Neuronal stem cell (in vitro differentiated cells): Measurements from ENCODE around the gene TCF4.

Source experiments
- DNase-seq: peaks from one replicate; pipeline ENCODE4 v3.0.0-alpha.2; 2013; ENCODE audit warnings: low spot score
- H2AFZ ChIP-seq: one replicate; pipeline ENCODE4 v1.6.1; 2013; ENCODE audit warnings: mild to moderate bottlenecking, low read length, inconsistent platforms
- H2AK5ac ChIP-seq: 2 replicates; pipeline ENCODE4 v1.6.1; 2013; ENCODE audit warnings: low read depth, mild to moderate bottlenecking, inconsistent platforms, low read length, moderate library complexity, mixed read lengths
- H2BK120ac ChIP-seq: 2 replicates; pipeline ENCODE4 v1.6.1; 2013; ENCODE audit warnings: low read depth, mild to moderate bottlenecking, inconsistent platforms, low read length, moderate library complexity, mixed read lengths
- H2BK12ac ChIP-seq: one replicate; pipeline ENCODE4 v1.6.1; 2013; ENCODE audit warnings: low read length, inconsistent platforms
- H2BK15ac ChIP-seq: 2 replicates; pipeline ENCODE4 v1.6.1; 2013; ENCODE audit warnings: mild to moderate bottlenecking, low read length, inconsistent platforms, mixed read lengths
- H2BK5ac ChIP-seq: one replicate; pipeline ENCODE4 v1.6.1; 2013; ENCODE audit warnings: inconsistent platforms, mild to moderate bottlenecking, low read length, moderate library complexity
- H3K14ac ChIP-seq: one replicate; pipeline ENCODE4 v1.6.1; 2013; ENCODE audit warnings: low read length, inconsistent platforms
- H3K18ac ChIP-seq: 2 replicates; pipeline ENCODE4 v1.6.1; 2013; ENCODE audit warnings: low read length, inconsistent platforms
- H3K23ac ChIP-seq: 2 replicates; pipeline ENCODE4 v1.6.1; 2013; ENCODE audit warnings: low read depth, mild to moderate bottlenecking, mixed read lengths, low read length, inconsistent platforms; ENCODE audit not compliant: poor library complexity
- H3K27ac ChIP-seq: replicated peaks from 3 replicates; pipeline ENCODE4 v1.5.1; 2013; ENCODE audit warnings: low read length, inconsistent platforms
- H3K27me3 ChIP-seq, 3 experiments: 2 replicates each; pipeline ENCODE4 v1.6.1; 2013; ENCODE audit warnings: low read length in 3 of 3, mild to moderate bottlenecking in 2 of 3, inconsistent platforms in 1 of 3, low read depth in 1 of 3, mixed read lengths in 1 of 3, moderate library complexity in 1 of 3; ENCODE audit not compliant: control insufficient read depth in 3 of 3, insufficient read depth in 3 of 3
- H3K36me3 ChIP-seq, 2 donors: replicated peaks in 1 of 2; 2 replicates each; pipeline ENCODE4 v1.6.1; 2013; ENCODE audit warnings: low read length in 2 of 2; ENCODE audit not compliant: control insufficient read depth in 2 of 2, insufficient read depth in 2 of 2
- H3K4ac ChIP-seq: 2 replicates; pipeline ENCODE4 v1.6.1; 2013; ENCODE audit warnings: inconsistent platforms, mild to moderate bottlenecking, low read length, moderate library complexity
- H3K4me1 ChIP-seq, 2 donors: 1 replicate in 1 of 2; 2 replicates in 1 of 2; pipeline ENCODE4 v1.6.1; 2013; ENCODE audit warnings: low read length in 2 of 2, low read depth in 1 of 2; ENCODE audit not compliant: control insufficient read depth in 2 of 2, insufficient read depth in 1 of 2
- H3K4me2 ChIP-seq: one replicate; pipeline ENCODE4 v1.6.1; 2013; ENCODE audit warnings: mild to moderate bottlenecking, low read length, inconsistent platforms; ENCODE audit not compliant: insufficient read depth, poor library complexity, severe bottlenecking
- H3K4me3 ChIP-seq, 2 donors: 2 replicates each; pipeline ENCODE4 v1.5.1; 2013; ENCODE audit warnings: low read length in 2 of 2, mild to moderate bottlenecking in 2 of 2, inconsistent platforms in 1 of 2, moderate library complexity in 1 of 2
- H3K79me1 ChIP-seq: one replicate; pipeline ENCODE4 v1.6.1; 2013; ENCODE audit warnings: low read depth, mild to moderate bottlenecking, inconsistent platforms, low read length, moderate library complexity
- H3K9ac ChIP-seq: one replicate; pipeline ENCODE4 v1.6.1; 2013; ENCODE audit warnings: mild to moderate bottlenecking, low read depth, low read length, inconsistent platforms; ENCODE audit not compliant: poor library complexity
- H3K9me3 ChIP-seq, 2 donors: replicated peaks in 1 of 2; 2 replicates each; pipeline versions ENCODE3 to v1.6.1; 2013; ENCODE audit warnings: low read length in 2 of 2, mild to moderate bottlenecking in 2 of 2, inconsistent platforms in 1 of 2, low read depth in 1 of 2, mixed read lengths in 1 of 2, moderate library complexity in 1 of 2; ENCODE audit not compliant: control insufficient read depth in 2 of 2, insufficient read depth in 1 of 2
- H4K8ac ChIP-seq: one replicate; pipeline ENCODE4 v1.6.1; 2013; ENCODE audit warnings: low read depth, mild to moderate bottlenecking, inconsistent platforms, low read length, moderate library complexity
- H4K91ac ChIP-seq: one replicate; pipeline ENCODE4 v1.6.1; 2013; ENCODE audit warnings: low read length, low read depth, mild to moderate bottlenecking, inconsistent platforms; ENCODE audit not compliant: poor library complexity
- WGBS, 2 donors: extraction: QIAGEN DNeasy Blood & Tissue Kit; methylation state at CpG; one replicate each; pipeline ENCODE4 v1.1.7; 2013; ENCODE audit warnings: missing lambda C conversion rate in 2 of 2, mixed read lengths in 1 of 2; ENCODE audit not compliant: insufficient read length in 2 of 2, insufficient replicate concordance in 1 of 2; ENCODE audit errors: extremely low coverage in 2 of 2; 5-methylcytosine and 5-hydroxymethylcytosine counted together

The TCF4 gene

DNA sequence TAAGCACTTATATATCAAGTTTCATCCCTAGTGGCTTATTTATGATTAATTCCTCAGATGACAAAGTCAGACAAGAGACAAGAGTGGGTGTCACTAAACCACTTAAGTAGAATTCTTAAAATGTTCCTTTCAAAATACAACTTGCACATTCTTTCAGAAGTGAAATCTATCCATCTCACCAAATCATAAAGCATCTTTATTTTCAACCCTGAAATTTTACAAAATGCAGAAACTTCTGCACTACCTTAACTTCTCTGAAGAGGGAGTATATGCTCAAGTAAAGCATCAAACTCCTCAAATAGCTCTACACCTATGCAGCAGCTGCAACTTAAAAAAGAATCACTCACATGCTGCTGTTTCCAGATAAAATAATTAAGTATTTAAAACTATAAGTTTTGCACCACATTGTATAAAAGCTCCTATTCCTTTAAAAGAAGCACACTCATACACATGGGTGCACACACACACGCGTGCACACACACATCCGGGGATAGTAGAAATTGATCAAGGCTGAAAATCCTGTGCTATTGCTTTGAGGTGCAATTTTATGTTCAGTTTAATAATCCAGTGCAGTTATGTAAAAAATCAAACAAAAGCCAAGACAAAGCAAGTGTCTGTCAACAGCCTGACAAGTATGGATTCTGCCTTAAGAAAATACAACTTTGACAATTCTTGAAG, 244.5 kb downstream of the TCF4 start:
- Histone ChIP-seq H3K4ac (no peak overlapping the region), H3K9ac (no peak overlapping the region), H3K18ac (no peak overlapping the region), H2AK5ac (no peak overlapping the region), H2BK120ac (no peak overlapping the region), H3K27me3 (no peaks in the 10 kb centered on the region), H3K4me1 (peaks cover 1 to 7% of the 10 kb centered on the region in 2 donors), H2AFZ (no peak overlapping the region), H3K27ac (no peak overlapping the region), H2BK12ac (no peak overlapping the region), H3K4me2 (no peak overlapping the region), H3K4me3 (no peak overlapping the region), H2BK5ac (no peak overlapping the region), H3K14ac (no peak overlapping the region), H3K36me3 (peaks cover 2 to 12% of the 10 kb centered on the region in 2 donors), H4K8ac (no peak overlapping the region), H2BK15ac (no peak overlapping the region), H3K9me3 (no peaks in the 10 kb centered on the region), H3K79me1 (peaks cover 2% of the 10 kb centered on the region), H4K91ac (no peak overlapping the region), H3K23ac (no peak overlapping the region)
- DNase-seq: no peak
- no CpG with 5 or more reads among the region's 3 CpGs for WGBS, 2 donors

DNA sequence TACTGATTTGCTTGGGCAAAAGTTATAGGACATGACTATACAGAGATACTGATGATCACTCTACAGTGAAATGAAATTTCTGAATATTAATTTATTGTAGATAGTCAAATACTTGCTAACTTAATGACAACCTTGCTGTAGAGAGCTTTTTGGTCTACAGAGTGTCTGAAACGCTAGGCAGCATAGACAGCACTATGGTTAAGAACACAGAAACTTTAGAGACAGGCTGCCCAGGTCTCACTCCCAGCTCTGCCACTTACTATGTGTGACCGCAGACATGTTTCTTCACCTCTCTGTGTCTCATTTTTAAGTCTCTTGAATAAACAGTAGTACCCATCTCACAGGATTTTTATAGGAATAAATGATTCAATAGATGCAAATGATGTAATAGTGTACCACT, 247.0 kb downstream of the TCF4 start:
- no peak overlapping the region for H3K14ac ChIP-seq
- no peaks in the 10 kb centered on the region for H3K27me3 ChIP-seq
- H2AFZ ChIP-seq: no peak overlapping the region
- H2BK120ac ChIP-seq: no peak overlapping the region
- no CpG with 5 or more reads among the region's 2 CpGs for WGBS, 2 donors
- H3K79me1 ChIP-seq: no peaks in the 10 kb centered on the region
- H4K91ac ChIP-seq: no peak overlapping the region
- no peak overlapping the region for H3K4me2 ChIP-seq
- H2BK15ac ChIP-seq: no peak overlapping the region
- H2AK5ac ChIP-seq: no peak overlapping the region
- peaks cover 1 to 8% of the 10 kb centered on the region in 2 donors for H3K4me1 ChIP-seq
- H3K9ac ChIP-seq: no peak overlapping the region
- no peak overlapping the region for H3K23ac ChIP-seq
- H3K4ac ChIP-seq: no peak overlapping the region
- no peak overlapping the region for H3K4me3 ChIP-seq
- no peak overlapping the region for H4K8ac ChIP-seq
- DNase-seq: no peak
- H2BK12ac ChIP-seq: no peak overlapping the region
- no peak overlapping the region for H3K18ac ChIP-seq
- no peaks in the 10 kb centered on the region for H3K36me3 ChIP-seq
- H2BK5ac ChIP-seq: no peak overlapping the region
- H3K9me3 ChIP-seq: no peaks in the 10 kb centered on the region
- H3K27ac ChIP-seq: no peak overlapping the region

DNA sequence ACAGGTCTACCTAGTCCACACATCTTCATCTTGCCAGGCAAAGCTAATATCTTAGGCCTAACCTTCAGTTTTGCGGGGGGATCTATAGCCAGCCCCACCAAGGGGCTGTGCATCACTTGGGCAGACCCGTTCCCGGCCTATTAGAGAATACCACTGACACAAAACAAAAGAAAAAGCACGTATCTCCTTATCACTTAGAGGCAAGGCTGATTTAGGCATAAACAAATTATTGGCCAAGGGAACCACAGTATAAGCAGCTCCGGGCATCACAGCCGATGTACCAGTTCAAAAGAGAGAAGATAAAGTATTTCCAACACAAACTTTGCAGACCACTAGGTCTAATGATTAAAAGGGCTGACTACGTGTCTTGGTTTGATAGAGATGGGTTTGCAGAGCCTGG, 248.0 kb downstream of the TCF4 start:
- Histone ChIP-seq H3K4ac (no peak overlapping the region), H2AK5ac (no peak overlapping the region), H3K79me1 (peaks cover under 1% of the 10 kb centered on the region), H2AFZ (no peak overlapping the region), H3K18ac (no peak overlapping the region), H3K27ac (no peak overlapping the region), H3K4me1 (peaks cover 1 to 8% of the 10 kb centered on the region in 2 donors), H3K36me3 (no peaks in the 10 kb centered on the region), H3K4me3 (no peak overlapping the region), H4K8ac (no peak overlapping the region), H3K27me3 (no peaks in the 10 kb centered on the region), H3K9ac (no peak overlapping the region), H3K23ac (no peak overlapping the region), H2BK15ac (no peak overlapping the region), H3K9me3 (no peaks in the 10 kb centered on the region), H3K14ac (no peak overlapping the region), H4K91ac (no peak overlapping the region), H2BK5ac (no peak overlapping the region), H2BK12ac (no peak overlapping the region), H2BK120ac (no peak overlapping the region), H3K4me2 (no peak overlapping the region)
- no CpG with 5 or more reads among the region's 7 CpGs for WGBS, 2 donors
- no peak for DNase-seq

DNA sequence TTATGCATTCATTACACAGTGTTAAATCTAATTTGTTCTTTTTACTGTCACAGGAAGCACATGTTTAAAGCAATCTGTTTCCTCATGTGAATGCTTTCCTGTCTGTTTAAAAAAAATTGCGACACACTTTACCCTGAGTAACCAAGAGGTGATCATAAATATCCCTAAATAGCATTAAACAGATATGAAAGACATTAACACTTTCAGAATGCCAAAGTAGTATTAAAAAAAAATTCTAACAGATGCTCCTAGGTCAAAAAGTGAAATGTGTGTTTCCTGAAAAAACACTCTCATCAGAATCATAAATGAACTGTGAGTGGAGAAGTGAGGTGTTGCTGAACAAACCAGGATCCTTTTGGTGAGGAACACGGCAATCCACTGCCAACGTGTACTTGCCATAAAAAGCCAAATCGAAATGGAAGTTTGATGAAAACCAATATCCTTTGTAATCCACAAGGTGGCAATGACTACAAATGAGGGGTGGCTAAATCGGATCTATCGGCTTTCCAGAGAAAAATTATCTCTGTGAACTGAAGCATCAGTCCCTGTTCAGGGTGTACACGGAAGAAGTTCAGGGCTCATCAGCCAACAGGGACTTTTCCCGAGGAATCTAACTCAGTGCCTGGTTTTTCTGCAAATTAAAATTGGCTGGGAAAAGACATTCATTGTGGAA, 248.9 kb downstream of the TCF4 start:
- no CpG with 5 or more reads among the region's 8 CpGs for WGBS, 2 donors
- Histone ChIP-seq H3K9ac (no peak overlapping the region), H3K79me1 (peaks cover 2% of the 10 kb centered on the region), H3K27ac (no peak overlapping the region), H3K23ac (no peak overlapping the region), H2AFZ (no peak overlapping the region), H3K4me1 (peaks cover 1 to 8% of the 10 kb centered on the region in 2 donors), H2BK120ac (no peak overlapping the region), H3K36me3 (no peaks in the 10 kb centered on the region), H3K4me3 (no peak overlapping the region), H2AK5ac (no peak overlapping the region), H3K4ac (no peak overlapping the region), H4K91ac (no peak overlapping the region), H3K14ac (no peak overlapping the region), H2BK5ac (no peak overlapping the region), H3K27me3 (no peaks in the 10 kb centered on the region), H4K8ac (no peak overlapping the region), H2BK15ac (no peak overlapping the region), H3K4me2 (no peak overlapping the region), H3K18ac (no peak overlapping the region), H2BK12ac (no peak overlapping the region), H3K9me3 (no peaks in the 10 kb centered on the region)
- DNase-seq: no peak
